Measurements from ENCODE around the gene CHRFAM7A. TPM values are rescaled to one million over a fixed set of nuclear protein-coding genes. Genes with fewer than 3 reads are reported as not detected.
"Not testable (repeated sequence)": the region's sequence is repeated elsewhere in the genome, so short reads cannot be mapped to it uniquely, and the experiment has no call there.

The CHRFAM7A gene
- total and polyA plus RNA-seq, 4 donors: 3.1 to 13.2 (median 8.6) TPM

DNA sequence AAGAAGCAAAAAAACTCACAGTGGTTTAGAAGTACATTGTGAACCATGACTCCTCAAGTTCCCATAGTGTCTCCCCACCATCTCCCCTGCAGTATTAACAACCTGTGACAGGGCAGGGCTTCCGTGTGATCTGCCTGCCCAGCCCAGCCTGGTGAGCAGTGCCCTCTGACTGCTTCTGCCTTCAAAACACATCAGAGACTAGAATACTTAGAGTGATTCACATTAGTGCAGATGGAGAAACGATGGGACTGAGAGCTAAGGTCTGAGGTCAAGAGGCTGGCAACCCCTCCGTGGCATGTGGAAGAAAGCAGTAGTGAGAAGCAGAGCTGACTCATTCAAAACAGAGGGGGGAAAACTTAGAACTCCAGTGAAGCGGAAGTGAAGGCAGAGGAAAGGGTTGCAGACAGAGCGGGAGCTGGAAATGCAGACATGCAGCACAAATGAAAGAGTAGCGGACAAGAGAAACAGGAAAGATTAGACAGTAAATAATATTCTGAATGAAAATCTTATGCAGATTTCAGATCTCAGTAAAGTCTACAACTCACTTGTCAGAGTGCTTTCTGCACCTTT is 6.9 kb downstream of the CHRFAM7A start:
- H3K9me3 ChIP-seq (ENCODE audit: control insufficient read depth, low read length); DNase-seq; ATAC-seq (ENCODE audit: low FRiP score); intact Hi-C loops (cut with DNase I); H3K4me3 ChIP-seq (ENCODE audit: low read length in 2 of 2); H3K27ac ChIP-seq (ENCODE audit: low read depth in 1 of 2, low read length in 2 of 2); H3K27me3 ChIP-seq (ENCODE audit: control insufficient read depth in 1 of 2, insufficient read depth in 2 of 2, low read length in 1 of 2); H3K4me1 ChIP-seq (ENCODE audit: control insufficient read depth in 1 of 2, insufficient read depth in 2 of 2, low read length in 2 of 2); H3K36me3 ChIP-seq (ENCODE audit: control insufficient read depth in 1 of 2, insufficient read depth in 2 of 2, low read length in 1 of 2): not testable (repeated sequence)
- no CpG with 5 or more reads among the region's 6 CpGs for WGBS, 2 donors

DNA sequence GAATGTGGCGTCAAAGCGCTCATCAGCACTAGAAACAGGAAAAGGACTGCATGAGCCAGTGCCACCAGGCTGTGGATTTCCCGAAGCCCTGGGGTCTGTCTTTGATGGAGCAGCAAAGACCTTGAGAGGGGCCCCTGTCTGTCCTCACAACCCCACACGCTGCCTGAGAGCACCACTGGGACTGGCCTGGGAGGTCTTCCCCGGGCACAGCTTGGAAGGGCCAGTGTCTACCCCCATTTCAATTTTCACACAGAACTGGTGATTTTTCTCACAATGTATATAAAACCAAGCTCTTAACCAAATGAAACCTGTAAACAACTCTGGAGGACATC is 16.3 kb downstream of the CHRFAM7A start:
- WGBS, 2 donors: no CpG with 5 or more reads among the region's 5 CpGs
- H3K4me1 ChIP-seq (ENCODE audit: control insufficient read depth in 1 of 2, insufficient read depth in 2 of 2, low read length in 2 of 2); DNase-seq; intact Hi-C loops (cut with DNase I); H3K4me3 ChIP-seq (ENCODE audit: low read length in 2 of 2); H3K27ac ChIP-seq (ENCODE audit: low read depth in 1 of 2, low read length in 2 of 2); ATAC-seq (ENCODE audit: low FRiP score); H3K36me3 ChIP-seq (ENCODE audit: control insufficient read depth in 1 of 2, insufficient read depth in 2 of 2, low read length in 1 of 2); H3K9me3 ChIP-seq (ENCODE audit: control insufficient read depth, low read length); H3K27me3 ChIP-seq (ENCODE audit: control insufficient read depth in 1 of 2, insufficient read depth in 2 of 2, low read length in 1 of 2): not testable (repeated sequence)

DNA sequence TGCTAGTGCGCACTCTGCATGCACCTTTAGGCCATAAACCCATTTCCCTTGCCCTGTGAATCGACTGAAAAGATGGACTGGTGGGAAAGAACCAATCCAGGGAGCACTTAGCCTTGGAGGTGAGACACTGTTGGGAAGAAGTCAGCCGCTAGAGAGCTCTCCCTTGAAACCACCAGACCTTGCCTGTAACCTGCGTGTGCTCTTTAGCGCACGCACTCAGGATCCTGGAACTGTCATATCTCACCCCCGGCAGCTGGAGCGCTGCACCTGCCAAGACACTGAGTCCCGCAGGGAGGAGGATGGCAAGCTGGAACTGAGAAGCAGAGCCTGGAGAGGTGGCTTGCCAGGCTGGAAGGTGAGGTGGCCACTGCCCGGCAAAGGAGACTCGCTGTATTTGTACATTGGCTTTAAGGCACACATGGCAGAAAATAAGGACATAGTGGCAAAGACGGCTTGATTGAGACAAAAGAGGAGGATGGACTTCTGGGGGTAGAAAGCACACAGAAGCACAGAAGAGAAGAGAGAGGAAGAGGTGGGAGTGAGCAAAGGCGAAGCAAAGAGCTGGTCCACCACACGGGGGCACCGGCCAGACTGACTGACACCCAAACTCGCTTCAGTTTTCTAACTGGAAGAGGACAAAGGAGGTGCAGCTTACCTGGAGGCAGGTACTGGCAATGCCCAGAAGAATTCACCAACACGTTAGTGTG is 16.8 kb downstream of the CHRFAM7A start:
- WGBS, 2 donors: no CpG with 5 or more reads among the region's 17 CpGs
- peak; percentile 22 for ATAC-seq (ENCODE audit: low FRiP score)
- H3K4me1 ChIP-seq (ENCODE audit: control insufficient read depth in 1 of 2, insufficient read depth in 2 of 2, low read length in 2 of 2); H3K27me3 ChIP-seq (ENCODE audit: control insufficient read depth in 1 of 2, insufficient read depth in 2 of 2, low read length in 1 of 2); intact Hi-C loops (cut with DNase I); DNase-seq; H3K4me3 ChIP-seq (ENCODE audit: low read length in 2 of 2); H3K27ac ChIP-seq (ENCODE audit: low read depth in 1 of 2, low read length in 2 of 2); H3K9me3 ChIP-seq (ENCODE audit: control insufficient read depth, low read length); H3K36me3 ChIP-seq (ENCODE audit: control insufficient read depth in 1 of 2, insufficient read depth in 2 of 2, low read length in 1 of 2): not testable (repeated sequence)

DNA sequence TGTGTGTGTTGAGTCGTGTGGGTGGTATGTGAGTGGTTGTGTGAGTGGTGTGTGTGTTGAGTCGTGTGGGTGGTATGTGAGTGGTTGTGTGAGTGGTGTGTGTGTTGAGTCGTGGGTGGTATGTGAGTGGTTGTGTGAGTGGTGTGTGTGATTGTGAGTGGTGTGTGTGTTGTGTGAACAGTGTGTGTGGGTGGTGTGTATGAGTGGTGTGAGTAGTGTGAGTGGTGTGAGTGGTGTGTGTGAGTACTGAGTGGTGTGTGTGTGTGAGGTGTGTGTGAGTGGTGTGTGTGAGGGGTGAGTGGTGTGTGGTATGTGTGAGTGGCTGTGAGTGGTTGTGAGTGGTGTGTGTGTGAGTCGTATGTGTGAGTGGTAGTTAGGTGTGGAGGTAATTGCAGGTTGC is 17.5 kb downstream of the CHRFAM7A start:
- H3K27ac ChIP-seq (ENCODE audit: low read depth in 1 of 2, low read length in 2 of 2); H3K4me3 ChIP-seq (ENCODE audit: low read length in 2 of 2); H3K27me3 ChIP-seq (ENCODE audit: control insufficient read depth in 1 of 2, insufficient read depth in 2 of 2, low read length in 1 of 2); H3K36me3 ChIP-seq (ENCODE audit: control insufficient read depth in 1 of 2, insufficient read depth in 2 of 2, low read length in 1 of 2); intact Hi-C loops (cut with DNase I); DNase-seq; H3K4me1 ChIP-seq (ENCODE audit: control insufficient read depth in 1 of 2, insufficient read depth in 2 of 2, low read length in 2 of 2); H3K9me3 ChIP-seq (ENCODE audit: control insufficient read depth, low read length): not testable (repeated sequence)
- ATAC-seq (ENCODE audit: low FRiP score): peak; percentile 70
- WGBS, 2 donors: 19 to 42% methylated on average over 2 to 3 of the region's 4 CpGs

DNA sequence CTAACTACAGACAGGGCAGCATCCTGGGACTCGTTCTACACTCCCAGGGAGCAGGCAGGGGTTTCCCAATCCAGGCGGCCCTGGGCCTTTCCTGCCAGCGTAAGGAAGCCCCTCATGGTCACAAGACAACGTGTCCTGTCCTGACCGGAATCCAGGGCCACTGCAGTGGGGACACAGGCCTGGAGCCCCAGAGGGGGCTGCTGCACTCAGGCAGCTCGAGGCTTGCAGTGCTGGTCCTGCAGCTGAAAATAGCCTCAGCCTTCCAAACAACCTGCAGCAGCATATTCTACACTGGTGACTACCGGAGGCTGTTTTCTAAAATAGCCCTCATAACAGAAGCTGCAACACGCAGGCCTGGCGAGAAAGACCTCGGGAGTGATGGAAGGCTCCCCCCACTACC is 18.5 kb downstream of the CHRFAM7A start:
- H3K36me3 ChIP-seq (ENCODE audit: control insufficient read depth in 1 of 2, insufficient read depth in 2 of 2, low read length in 1 of 2); ATAC-seq (ENCODE audit: low FRiP score); H3K9me3 ChIP-seq (ENCODE audit: control insufficient read depth, low read length); H3K4me1 ChIP-seq (ENCODE audit: control insufficient read depth in 1 of 2, insufficient read depth in 2 of 2, low read length in 2 of 2); DNase-seq; H3K4me3 ChIP-seq (ENCODE audit: low read length in 2 of 2); H3K27ac ChIP-seq (ENCODE audit: low read depth in 1 of 2, low read length in 2 of 2); intact Hi-C loops (cut with DNase I); H3K27me3 ChIP-seq (ENCODE audit: control insufficient read depth in 1 of 2, insufficient read depth in 2 of 2, low read length in 1 of 2): not testable (repeated sequence)
- WGBS, 2 donors: 57 to 69% methylated on average over 1 to 3 of the region's 10 CpGs

DNA sequence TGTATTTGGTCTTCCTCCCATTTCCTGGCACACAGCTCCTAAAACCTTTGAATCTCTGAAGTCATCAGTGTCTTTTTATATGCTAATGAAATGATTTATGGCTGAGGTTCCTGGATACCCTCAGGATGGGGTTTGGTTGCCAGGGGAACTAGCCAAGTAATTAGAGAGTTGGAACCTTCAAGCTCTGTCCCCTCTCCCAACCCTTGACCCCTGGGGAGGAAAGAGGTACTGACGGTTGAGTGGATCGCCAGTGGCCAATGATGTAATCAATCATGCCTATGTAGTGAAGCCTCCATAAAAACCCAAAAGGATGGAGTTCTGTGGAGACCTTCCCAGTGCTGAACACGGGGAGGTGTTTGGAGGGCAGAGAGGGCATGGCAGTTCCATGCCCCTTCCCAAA is 25.1 kb downstream of the CHRFAM7A start:
- ATAC-seq (ENCODE audit: low FRiP score); H3K27ac ChIP-seq (ENCODE audit: low read depth in 1 of 2, low read length in 2 of 2); H3K36me3 ChIP-seq (ENCODE audit: control insufficient read depth in 1 of 2, insufficient read depth in 2 of 2, low read length in 1 of 2); H3K27me3 ChIP-seq (ENCODE audit: control insufficient read depth in 1 of 2, insufficient read depth in 2 of 2, low read length in 1 of 2); DNase-seq; H3K4me1 ChIP-seq (ENCODE audit: control insufficient read depth in 1 of 2, insufficient read depth in 2 of 2, low read length in 2 of 2); intact Hi-C loops (cut with DNase I); H3K4me3 ChIP-seq (ENCODE audit: low read length in 2 of 2); H3K9me3 ChIP-seq (ENCODE audit: control insufficient read depth, low read length): not testable (repeated sequence)
- WGBS, 2 donors: no CpG with 5 or more reads among the region's 3 CpGs

DNA sequence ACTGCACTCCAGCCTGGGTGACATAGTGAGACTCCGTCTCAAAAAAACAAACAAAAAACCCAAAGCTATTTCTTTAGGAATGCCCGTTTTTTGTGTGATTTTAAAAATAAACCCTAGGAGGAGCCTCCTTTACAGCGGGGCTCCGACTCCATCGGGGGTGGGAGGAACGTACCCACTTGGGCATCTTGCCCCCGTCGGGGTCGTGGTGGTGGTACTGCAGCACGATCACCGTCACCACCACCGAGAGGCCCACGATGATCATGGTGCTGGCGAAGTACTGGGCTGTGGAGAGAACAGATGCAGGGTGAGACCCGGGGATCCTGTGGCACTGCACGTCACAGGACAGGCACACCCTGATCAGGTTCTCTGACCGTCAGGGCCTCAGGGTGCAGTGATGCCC is 26.1 kb downstream of the CHRFAM7A start:
- peak; percentile 34 for ATAC-seq (ENCODE audit: low FRiP score)
- H3K4me1 ChIP-seq (ENCODE audit: control insufficient read depth in 1 of 2, insufficient read depth in 2 of 2, low read length in 2 of 2); H3K27ac ChIP-seq (ENCODE audit: low read depth in 1 of 2, low read length in 2 of 2); intact Hi-C loops (cut with DNase I); H3K4me3 ChIP-seq (ENCODE audit: low read length in 2 of 2); H3K36me3 ChIP-seq (ENCODE audit: control insufficient read depth in 1 of 2, insufficient read depth in 2 of 2, low read length in 1 of 2); DNase-seq; H3K9me3 ChIP-seq (ENCODE audit: control insufficient read depth, low read length); H3K27me3 ChIP-seq (ENCODE audit: control insufficient read depth in 1 of 2, insufficient read depth in 2 of 2, low read length in 1 of 2): not testable (repeated sequence)
- WGBS, 2 donors: 85 to 87% methylated on average over 14 of the region's 17 CpGs

DNA sequence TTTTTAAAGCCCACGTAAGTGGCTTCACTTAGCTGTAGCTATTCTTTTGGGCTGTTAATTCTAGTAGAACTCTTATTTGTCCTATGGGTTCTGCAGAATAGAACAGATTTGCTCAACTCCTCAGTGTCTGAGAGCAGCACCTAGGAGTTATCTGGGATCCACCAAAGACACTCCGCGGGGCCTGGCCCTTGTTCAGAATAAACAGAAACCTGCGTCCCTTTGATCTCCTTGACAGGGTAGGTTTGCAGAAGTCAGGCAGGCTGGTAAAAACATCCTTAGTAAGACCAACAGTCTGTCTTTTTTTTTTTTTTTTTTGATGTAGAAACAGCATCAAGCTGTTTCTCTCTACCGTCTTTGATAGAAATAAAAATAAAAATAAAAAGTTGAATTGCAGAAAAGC is 31.9 kb downstream of the CHRFAM7A start:
- DNase-seq; H3K9me3 ChIP-seq (ENCODE audit: control insufficient read depth, low read length); H3K27me3 ChIP-seq (ENCODE audit: control insufficient read depth in 1 of 2, insufficient read depth in 2 of 2, low read length in 1 of 2); ATAC-seq (ENCODE audit: low FRiP score); intact Hi-C loops (cut with DNase I); H3K27ac ChIP-seq (ENCODE audit: low read depth in 1 of 2, low read length in 2 of 2); H3K4me3 ChIP-seq (ENCODE audit: low read length in 2 of 2); H3K4me1 ChIP-seq (ENCODE audit: control insufficient read depth in 1 of 2, insufficient read depth in 2 of 2, low read length in 2 of 2); H3K36me3 ChIP-seq (ENCODE audit: control insufficient read depth in 1 of 2, insufficient read depth in 2 of 2, low read length in 1 of 2): not testable (repeated sequence)
- 83 to 88% methylated on average over 1 to 3 of the region's 5 CpGs for WGBS, 2 donors

DNA sequence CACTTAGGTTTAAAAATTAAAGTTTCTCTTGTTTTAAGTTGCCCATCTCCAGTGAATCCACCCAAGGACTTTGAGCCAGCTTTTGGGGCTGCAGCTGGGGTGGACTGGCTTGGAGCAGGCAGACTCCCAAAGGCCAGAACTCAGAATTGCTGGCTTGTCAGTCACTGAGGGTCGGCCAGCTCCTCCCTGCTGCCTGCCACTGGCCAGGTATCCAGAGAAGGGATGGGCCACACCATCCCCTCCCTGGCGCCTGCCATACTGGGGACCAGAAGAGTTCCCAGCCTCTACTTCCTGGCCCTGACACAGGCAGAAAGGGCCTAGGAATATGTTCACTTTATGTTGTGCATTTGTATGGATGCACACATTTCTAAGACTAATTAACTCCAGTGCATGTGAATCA is 32.4 kb downstream of the CHRFAM7A start:
- H3K4me3 ChIP-seq (ENCODE audit: low read length in 2 of 2); H3K27me3 ChIP-seq (ENCODE audit: control insufficient read depth in 1 of 2, insufficient read depth in 2 of 2, low read length in 1 of 2); H3K36me3 ChIP-seq (ENCODE audit: control insufficient read depth in 1 of 2, insufficient read depth in 2 of 2, low read length in 1 of 2); ATAC-seq (ENCODE audit: low FRiP score); H3K27ac ChIP-seq (ENCODE audit: low read depth in 1 of 2, low read length in 2 of 2); H3K4me1 ChIP-seq (ENCODE audit: control insufficient read depth in 1 of 2, insufficient read depth in 2 of 2, low read length in 2 of 2); DNase-seq; H3K9me3 ChIP-seq (ENCODE audit: control insufficient read depth, low read length); intact Hi-C loops (cut with DNase I): not testable (repeated sequence)
- no CpG with 5 or more reads among the region's 2 CpGs for WGBS, 2 donors
